Measurements from ENCODE around the gene ANKRD9. TPM values are rescaled to one million over a fixed set of nuclear protein-coding genes. Genes with fewer than 3 reads are reported as not detected.

The ANKRD9 gene
- total RNA-seq, 1 experiment from 2014 or later, result 29.8 TPM

GRCh38 chr14:102530828-102531478, 21.4 kb upstream of the ANKRD9 start:
- no peak for TF ChIP-seq CTCF (conservative IDR thresholded peaks at IDR 0.05)
- H4K8ac ChIP-seq (replicated peaks; ENCODE audit: insufficient read length, low read depth, low read length), result no peak overlapping the region
- H3K4ac ChIP-seq (ENCODE audit: low read depth, low read length), result no peak overlapping the region
- H3K79me1 ChIP-seq (ENCODE audit: insufficient read depth, low read depth, low read length, poor library complexity, severe bottlenecking), result no peaks in the 10 kb centered on the region
- H3K36me3 Mint-ChIP-seq (ENCODE audit: insufficient read depth in 1 of 3, low read depth in 3 of 3), result no peaks in the 10 kb centered on the region
- H4K20me1 ChIP-seq (ENCODE audit: control insufficient read depth, insufficient read depth, insufficient read length), result no peaks in the 10 kb centered on the region
- no peak overlapping the region for H2BK20ac ChIP-seq (ENCODE audit: low read depth, low read length, poor library complexity, severe bottlenecking)
- H3K27ac ChIP-seq (ENCODE audit: insufficient read length, low read depth, low read length), result no peak overlapping the region
- no peak overlapping the region for H2BK5ac ChIP-seq (ENCODE audit: insufficient read length, low read length)
- H3T11ph ChIP-seq (ENCODE audit: low read length), result no peak overlapping the region
- no peak overlapping the region for H4K5ac ChIP-seq (ENCODE audit: insufficient read length, low read depth, low read length)
- H3K9me3 Mint-ChIP-seq, result no peaks in the 10 kb centered on the region
- no CpG with 5 or more reads among the region's 13 CpGs for WGBS (ENCODE audit: extremely low coverage, insufficient read length, low lambda C conversion rate)
- no peaks in the 10 kb centered on the region for H3K9me3 ChIP-seq (ENCODE audit: control insufficient read depth, low read depth, low read length)
- DNase-seq, result no peak
- no peak overlapping the region for H2BK12ac ChIP-seq (ENCODE audit: insufficient read length, low read depth, low read length)
- H2AFZ ChIP-seq (ENCODE audit: low read length), result no peak overlapping the region
- no peaks in the 10 kb centered on the region for H3K79me2 ChIP-seq (ENCODE audit: insufficient read depth, low read length)
- H3K9ac ChIP-seq (ENCODE audit: extremely low read depth, insufficient read length, low read length), result no peak overlapping the region
- no peak overlapping the region for H3K56ac ChIP-seq (ENCODE audit: insufficient read length, low read depth, low read length)
- H4K91ac ChIP-seq (ENCODE audit: insufficient read length, low read depth, low read length), result no peak overlapping the region
- no peak overlapping the region for H3K23ac ChIP-seq (ENCODE audit: insufficient read length, low read depth, low read length)
- no peak overlapping the region for H3K4me2 ChIP-seq (ENCODE audit: insufficient read depth, insufficient read length, low read length)
- H3K4me1 Mint-ChIP-seq, result peaks cover 6 to 7% of the 10 kb centered on the region in 2 experiments
- no peaks in the 10 kb centered on the region; the same call in 1 of the 2 replicates for H3K4me1 ChIP-seq (ENCODE audit: insufficient read depth, low read length)
- no peak overlapping the region for H3K14ac ChIP-seq (ENCODE audit: insufficient read depth, low read length)
- no peak overlapping the region for H2AK5ac ChIP-seq (ENCODE audit: insufficient read length, low read length)
- no peak overlapping the region for H3K27ac Mint-ChIP-seq
- no peaks in the 10 kb centered on the region for H3K27me3 Mint-ChIP-seq (ENCODE audit: low read depth)
- no peak overlapping the region for H2BK120ac ChIP-seq (ENCODE audit: low read depth, low read length, poor library complexity, severe bottlenecking)
- no peak overlapping the region for H2BK15ac ChIP-seq (ENCODE audit: low read depth, low read length)
- H3K4me3 Mint-ChIP-seq, result no peak overlapping the region; a peak in 2 of 5 replicates
- H3K23me2 ChIP-seq (ENCODE audit: insufficient read length, low read depth, low read length, poor library complexity, severe bottlenecking), result no peaks in the 10 kb centered on the region
- no peak overlapping the region for H3K18ac ChIP-seq (ENCODE audit: insufficient read length, low read depth, low read length)
- H3K27me3 ChIP-seq (ENCODE audit: insufficient read depth, low read length), result no peaks in the 10 kb centered on the region

Measured in H9 (cell line).